Mesendoderm (in vitro differentiated cells): Measurements from ENCODE around the gene REP15.
A peak's percentile ranks its signal among the peaks of the same experiment; 100 is the strongest.

Source experiments
- DNase-seq: peaks from one replicate; pipeline ENCODE4 v3.0.0; 2013
- H2AK5ac ChIP-seq: 2 replicates; pipeline ENCODE4 v1.6.1; 2013; ENCODE audit warnings: low read length, inconsistent platforms
- H2BK120ac ChIP-seq: 2 replicates; pipeline ENCODE4 v1.6.1; 2013; ENCODE audit warnings: low read depth, mild to moderate bottlenecking, low read length, moderate library complexity, mixed read lengths
- H2BK15ac ChIP-seq: replicated peaks from 2 replicates; pipeline ENCODE4 v1.6.1; 2013; ENCODE audit warnings: low read depth, mild to moderate bottlenecking, moderate library complexity
- H2BK5ac ChIP-seq: 2 replicates; pipeline ENCODE4 v1.6.1; 2013; ENCODE audit warnings: low read length, inconsistent platforms
- H3K18ac ChIP-seq: 2 replicates; pipeline ENCODE4 v1.6.1; 2013; ENCODE audit warnings: mild to moderate bottlenecking, low read length, mixed read lengths
- H3K23ac ChIP-seq: one replicate; pipeline ENCODE4 v1.6.1; 2013; ENCODE audit warnings: low read length
- H3K27ac ChIP-seq: 2 replicates; pipeline ENCODE4 v1.5.1; 2013; ENCODE audit warnings: low read depth, mild to moderate bottlenecking, inconsistent platforms, low read length, moderate library complexity
- H3K27me3 ChIP-seq: 2 replicates; pipeline ENCODE4 v1.6.1; 2013; ENCODE audit warnings: low read length, control low read depth, mild to moderate bottlenecking, inconsistent platforms; ENCODE audit not compliant: insufficient read depth, poor library complexity
- H3K36me3 ChIP-seq: 2 replicates; pipeline ENCODE4 v1.6.1; 2013; ENCODE audit warnings: low read length, inconsistent platforms; ENCODE audit not compliant: control insufficient read depth, insufficient read depth
- H3K4ac ChIP-seq: one replicate; pipeline ENCODE4 v1.6.1; 2013; ENCODE audit warnings: low read depth, mild to moderate bottlenecking, low read length, moderate library complexity
- H3K4me1 ChIP-seq: 2 replicates; pipeline ENCODE4 v1.6.1; 2013; ENCODE audit warnings: low read depth, low read length, inconsistent platforms; ENCODE audit not compliant: control insufficient read depth
- H3K4me2 ChIP-seq: 2 replicates; pipeline ENCODE4 v1.6.1; 2013; ENCODE audit warnings: low read length
- H3K4me3 ChIP-seq: 2 replicates; pipeline ENCODE4 v1.5.1; 2013; ENCODE audit warnings: mild to moderate bottlenecking, low read length
- H3K56ac ChIP-seq: one replicate; pipeline ENCODE4 v1.6.1; 2013; ENCODE audit warnings: low read length
- H3K79me1 ChIP-seq: 2 replicates; pipeline ENCODE4 v1.6.1; 2013; ENCODE audit warnings: low read length, inconsistent platforms
- H3K79me2 ChIP-seq: 2 replicates; pipeline ENCODE4 v1.6.1; 2013; ENCODE audit warnings: mild to moderate bottlenecking, low read length; ENCODE audit not compliant: control insufficient read depth, insufficient read depth
- H3K9ac ChIP-seq: 2 replicates; pipeline ENCODE4 v1.6.1; 2013; ENCODE audit warnings: low read length, inconsistent platforms
- H4K5ac ChIP-seq: one replicate; pipeline ENCODE4 v1.6.1; 2013; ENCODE audit warnings: low read length
- H4K8ac ChIP-seq: one replicate; pipeline ENCODE4 v1.6.1; 2013; ENCODE audit warnings: low read depth, mild to moderate bottlenecking, control low read depth, low read length, moderate library complexity
- whole genome bisulfite sequencing: extraction: QIAGEN DNeasy Blood & Tissue Kit; methylation state at CpG from one replicate; pipeline ENCODE4 v1.1.7; 2013; ENCODE audit warnings: low lambda C conversion rate, missing lambda C conversion rate; ENCODE audit not compliant: insufficient coverage; ENCODE audit errors: extremely low coverage; 5-methylcytosine and 5-hydroxymethylcytosine counted together

REP15 gene

GRCh38 chr12:27703720-27704452 is 7.6 kb downstream of the REP15 start:
- H2BK120ac ChIP-seq = no peak overlapping the region
- no peak overlapping the region for H3K18ac ChIP-seq
- H3K4me3 ChIP-seq = no peak overlapping the region
- no peaks in the 10 kb centered on the region for H3K27me3 ChIP-seq
- H3K4ac ChIP-seq = no peak overlapping the region
- no peak overlapping the region for H4K8ac ChIP-seq
- no peak overlapping the region for H4K5ac ChIP-seq
- no peak overlapping the region for H2BK15ac ChIP-seq
- no peaks in the 10 kb centered on the region for H3K79me2 ChIP-seq
- peak; percentile 92 for DNase-seq
- H2AK5ac ChIP-seq = no peak overlapping the region
- no peak overlapping the region for H3K27ac ChIP-seq
- no CpG with 5 or more reads among the region's 4 CpGs for WGBS
- no peak overlapping the region for H3K56ac ChIP-seq
- no peaks in the 10 kb centered on the region for H3K36me3 ChIP-seq
- H3K79me1 ChIP-seq = no peaks in the 10 kb centered on the region
- H3K23ac ChIP-seq = no peak overlapping the region
- no peak overlapping the region for H3K9ac ChIP-seq
- no peak overlapping the region for H2BK5ac ChIP-seq
- no peaks in the 10 kb centered on the region for H3K4me1 ChIP-seq
- no peak overlapping the region for H3K4me2 ChIP-seq

- Histone ChIP-seq H3K79me2 (no peaks in the 10 kb centered on the region), H3K9ac (no peak overlapping the region), H4K5ac (no peak overlapping the region), H3K4me2 (no peak overlapping the region), H3K27me3 (no peaks in the 10 kb centered on the region), H4K8ac (no peak overlapping the region), H3K23ac (no peak overlapping the region), H3K79me1 (no peaks in the 10 kb centered on the region), H3K36me3 (no peaks in the 10 kb centered on the region), H3K4me3 (no peak overlapping the region), H2BK15ac (no peak overlapping the region), H2BK120ac (no peak overlapping the region), H2BK5ac (no peak overlapping the region), H3K4me1 (peaks cover 2% of the 10 kb centered on the region), H3K27ac (no peak overlapping the region), H2AK5ac (no peak overlapping the region), H3K4ac (no peak overlapping the region), H3K56ac (no peak overlapping the region), H3K18ac (no peak overlapping the region)
- no CpG with 5 or more reads among the region's 8 CpGs for WGBS
- DNase-seq = peak; percentile 67
Measured at GRCh38 chr12:27705263-27705662, 9.0 kb downstream of the REP15 start.

GRCh38 chr12:27707216-27707615 is 11.0 kb downstream of the REP15 start:
- Histone ChIP-seq H3K4me1 (peaks cover 4% of the 10 kb centered on the region), H3K36me3 (no peaks in the 10 kb centered on the region), H3K9ac (no peak overlapping the region), H4K5ac (no peak overlapping the region), H3K4me3 (no peak overlapping the region), H3K27me3 (no peaks in the 10 kb centered on the region), H3K27ac (no peak overlapping the region), H3K4me2 (no peak overlapping the region), H3K23ac (no peak overlapping the region), H3K79me1 (peaks cover 5% of the 10 kb centered on the region), H3K79me2 (peaks cover 13% of the 10 kb centered on the region), H2AK5ac (no peak overlapping the region), H2BK15ac (no peak overlapping the region), H2BK120ac (no peak overlapping the region), H3K56ac (no peak overlapping the region), H4K8ac (no peak overlapping the region), H2BK5ac (no peak overlapping the region), H3K4ac (no peak overlapping the region), H3K18ac (no peak overlapping the region)
- WGBS = no CpG with 5 or more reads among the region's 2 CpGs
- no peak for DNase-seq

- Histone ChIP-seq H3K4me1 (peaks cover 4% of the 10 kb centered on the region), H3K9ac (no peak overlapping the region), H3K27ac (no peak overlapping the region), H3K79me1 (peaks cover 14% of the 10 kb centered on the region), H2BK15ac (no peak overlapping the region), H3K4me2 (no peak overlapping the region), H2AK5ac (no peak overlapping the region), H3K23ac (no peak overlapping the region), H3K4ac (no peak overlapping the region), H4K5ac (no peak overlapping the region), H2BK120ac (no peak overlapping the region), H3K4me3 (no peak overlapping the region), H3K18ac (no peak overlapping the region), H3K36me3 (no peaks in the 10 kb centered on the region), H3K56ac (no peak overlapping the region), H3K79me2 (peaks cover 29% of the 10 kb centered on the region), H4K8ac (no peak overlapping the region), H2BK5ac (no peak overlapping the region), H3K27me3 (no peaks in the 10 kb centered on the region)
- WGBS = no CpG with 5 or more reads among the region's 12 CpGs
- DNase-seq = no peak
Measured at GRCh38 chr12:27709212-27709931, 13.1 kb downstream of the REP15 start.

GRCh38 chr12:27709932-27710591 is 13.8 kb downstream of the REP15 start:
- Histone ChIP-seq H4K5ac (peak overlapping the region; percentile 84), H3K27me3 (no peaks in the 10 kb centered on the region), H2AK5ac (no peak overlapping the region), H2BK5ac (no peak overlapping the region), H3K4me3 (peak overlapping the region; percentile 41), H2BK15ac (no peak overlapping the region), H3K9ac (peak overlapping the region; percentile 72), H3K36me3 (no peaks in the 10 kb centered on the region), H3K4me2 (peak overlapping the region; percentile 53), H3K4ac (peak overlapping the region; percentile 25), H3K4me1 (peaks cover 4% of the 10 kb centered on the region), H3K18ac (peak overlapping the region; percentile 32), H3K79me2 (peaks cover 29% of the 10 kb centered on the region), H4K8ac (peak overlapping the region; percentile 69), H3K79me1 (peaks cover 15% of the 10 kb centered on the region), H2BK120ac (no peak overlapping the region), H3K56ac (peak overlapping the region; percentile 93), H3K27ac (no peak overlapping the region), H3K23ac (no peak overlapping the region)
- no peak for DNase-seq
- no CpG with 5 or more reads among the region's 24 CpGs for WGBS
